Measurements from ENCODE around the gene R3HDM1. TPM values are rescaled to one million over a fixed set of nuclear protein-coding genes. Genes with fewer than 3 reads are reported as not detected.

Gene R3HDM1
- total RNA-seq, 2 experiments from 2014 or later, result 68.1 to 70.6 TPM

GRCh38 chr2:135547311-135547710, 16.0 kb downstream of the R3HDM1 start:
- H3K36me3 Mint-ChIP-seq, result peaks cover 19% of the 10 kb centered on the region
- no peak overlapping the region for H3K4me3 Mint-ChIP-seq
- H3K9me3 Mint-ChIP-seq, result no peaks in the 10 kb centered on the region

DNA sequence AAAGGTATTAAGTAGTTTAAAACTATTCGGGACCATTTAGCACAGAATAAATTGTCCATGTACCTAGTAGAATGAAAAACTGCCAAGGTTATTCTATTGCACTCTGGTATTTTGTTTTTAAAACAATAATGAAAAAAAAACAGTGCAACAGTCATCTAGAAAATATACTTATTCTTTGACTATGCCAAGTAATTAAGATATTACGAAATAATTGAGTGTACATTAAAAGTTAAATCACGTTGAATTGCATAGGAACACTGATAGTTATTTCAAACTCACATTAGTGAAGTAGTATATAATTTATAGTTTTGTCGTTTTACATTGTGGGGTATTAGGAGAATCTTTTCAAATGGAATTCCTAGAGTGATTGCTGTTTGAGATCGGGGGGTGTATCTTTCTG, 20.1 kb downstream of the R3HDM1 start:
- Mint-ChIP-seq H3K27ac (no peak overlapping the region), H3K27me3 (no peaks in the 10 kb centered on the region), H3K9me3 (no peaks in the 10 kb centered on the region), H3K4me3 (no peak overlapping the region), H3K4me1 (peaks cover 16% of the 10 kb centered on the region), H3K36me3 (peaks cover 29% of the 10 kb centered on the region)
- no peak for DNase-seq

More at GRCh38 chr2:135547311-135547710, 16.0 kb downstream of the R3HDM1 start:
- peaks cover 8% of the 10 kb centered on the region for H3K4me1 Mint-ChIP-seq
- DNase-seq, result no peak
- no peak overlapping the region for H3K27ac Mint-ChIP-seq
- no peaks in the 10 kb centered on the region for H3K27me3 Mint-ChIP-seq

DNA sequence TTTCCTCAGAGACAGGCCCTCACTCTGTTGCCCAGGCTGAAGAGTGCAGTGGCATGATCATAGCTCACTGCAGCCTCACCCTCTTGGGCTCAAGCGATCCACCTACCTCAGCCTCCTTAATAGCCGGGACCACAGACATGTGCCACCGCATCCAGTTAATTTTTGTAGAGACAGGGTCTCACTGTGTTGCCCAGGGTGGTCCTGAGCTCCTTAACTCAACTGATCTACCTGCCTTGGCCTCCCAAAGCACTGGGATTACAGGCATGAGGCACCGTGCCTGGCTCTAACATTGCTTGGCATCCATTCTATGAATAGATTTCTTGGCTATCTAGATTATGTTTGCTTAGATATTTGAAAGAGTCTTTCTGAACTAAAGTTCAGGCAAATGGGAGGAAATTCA, 21.6 kb downstream of the R3HDM1 start:
- peaks cover 15% of the 10 kb centered on the region for H3K4me1 Mint-ChIP-seq
- no peak for DNase-seq
- no peak overlapping the region for H3K27ac Mint-ChIP-seq
- H3K27me3 Mint-ChIP-seq, result no peaks in the 10 kb centered on the region
- H3K36me3 Mint-ChIP-seq, result peaks cover 24% of the 10 kb centered on the region
- H3K9me3 Mint-ChIP-seq, result no peaks in the 10 kb centered on the region
- H3K4me3 Mint-ChIP-seq, result no peak overlapping the region

DNA sequence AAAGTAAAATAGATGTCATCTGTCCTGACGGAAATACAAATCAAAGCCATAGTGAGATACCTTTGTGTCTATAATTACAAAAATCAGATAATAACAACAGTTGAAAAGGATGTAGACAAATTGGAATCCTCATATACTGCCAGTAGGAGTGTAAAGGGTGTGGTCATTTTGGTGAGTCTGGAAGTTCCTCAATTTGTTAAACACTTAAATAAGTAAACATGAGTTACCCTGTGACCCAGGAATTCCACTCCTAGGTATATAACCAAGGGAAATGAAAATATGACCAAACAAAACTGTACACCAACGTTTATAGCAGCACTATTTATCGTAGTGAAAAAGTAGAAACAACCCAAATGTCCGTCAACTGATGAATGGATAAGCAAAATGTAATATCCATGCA, 24.0 kb downstream of the R3HDM1 start:
- Mint-ChIP-seq H3K4me3 (no peak overlapping the region), H3K4me1 (peaks cover 17% of the 10 kb centered on the region), H3K36me3 (peaks cover 25% of the 10 kb centered on the region), H3K27me3 (no peaks in the 10 kb centered on the region), H3K27ac (no peak overlapping the region), H3K9me3 (no peaks in the 10 kb centered on the region)
- no peak for DNase-seq

GRCh38 chr2:135557530-135557929, 26.2 kb downstream of the R3HDM1 start:
- Mint-ChIP-seq H3K36me3 (peaks cover 27% of the 10 kb centered on the region), H3K4me1 (peaks cover 17% of the 10 kb centered on the region), H3K27me3 (no peaks in the 10 kb centered on the region), H3K9me3 (no peaks in the 10 kb centered on the region), H3K4me3 (no peak overlapping the region), H3K27ac (no peak overlapping the region)
- no peak for DNase-seq

GRCh38 chr2:135561925-135562324, 30.6 kb downstream of the R3HDM1 start:
- Mint-ChIP-seq H3K27ac (no peak overlapping the region), H3K36me3 (peaks cover 21% of the 10 kb centered on the region), H3K4me3 (no peak overlapping the region), H3K9me3 (no peaks in the 10 kb centered on the region), H3K27me3 (no peaks in the 10 kb centered on the region), H3K4me1 (peaks cover 11% of the 10 kb centered on the region)
- no peak for DNase-seq

GRCh38 chr2:135563793-135564192, 32.5 kb downstream of the R3HDM1 start:
- peaks cover 7% of the 10 kb centered on the region for H3K4me1 Mint-ChIP-seq
- H3K36me3 Mint-ChIP-seq, result peaks cover 18% of the 10 kb centered on the region
- H3K9me3 Mint-ChIP-seq, result no peaks in the 10 kb centered on the region
- no peak for DNase-seq
- H3K27ac Mint-ChIP-seq, result no peak overlapping the region
- H3K27me3 Mint-ChIP-seq, result no peaks in the 10 kb centered on the region
- H3K4me3 Mint-ChIP-seq, result no peak overlapping the region

GRCh38 chr2:135570884-135571283, 39.6 kb downstream of the R3HDM1 start:
- DNase-seq, result no peak
- Mint-ChIP-seq H3K9me3 (no peaks in the 10 kb centered on the region), H3K36me3 (peaks cover 7% of the 10 kb centered on the region), H3K27me3 (no peaks in the 10 kb centered on the region), H3K4me3 (no peak overlapping the region), H3K27ac (no peak overlapping the region), H3K4me1 (peaks cover 6% of the 10 kb centered on the region)

DNA sequence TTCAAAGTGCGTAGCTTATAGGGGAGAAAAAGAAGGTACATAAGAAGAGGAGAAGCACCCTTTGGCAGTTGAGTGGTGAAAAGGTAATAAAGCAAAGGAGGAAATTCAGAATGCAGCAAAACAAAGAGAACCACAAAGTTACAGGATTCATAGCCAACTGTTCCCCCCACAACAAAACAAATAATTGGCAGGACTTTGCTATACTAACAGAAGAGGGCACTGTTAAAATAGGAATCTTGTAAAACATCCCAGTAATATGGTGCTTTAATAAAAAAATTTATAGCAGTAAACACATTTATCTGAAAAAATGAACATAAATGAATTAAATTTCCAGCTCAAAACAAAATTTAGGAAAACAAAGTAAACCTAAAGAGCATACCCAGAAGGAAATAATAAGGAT, 42.3 kb downstream of the R3HDM1 start:
- Mint-ChIP-seq H3K4me1 (peaks cover 6% of the 10 kb centered on the region), H3K27me3 (no peaks in the 10 kb centered on the region), H3K27ac (no peak overlapping the region), H3K36me3 (peaks cover 17% of the 10 kb centered on the region), H3K4me3 (no peak overlapping the region), H3K9me3 (no peaks in the 10 kb centered on the region)
- DNase-seq, result no peak

GRCh38 chr2:135581282-135581681, 50.0 kb downstream of the R3HDM1 start:
- Mint-ChIP-seq H3K27me3 (no peaks in the 10 kb centered on the region), H3K9me3 (no peaks in the 10 kb centered on the region), H3K27ac (no peak overlapping the region), H3K4me1 (peaks cover 15% of the 10 kb centered on the region), H3K4me3 (no peak overlapping the region), H3K36me3 (peaks cover 14% of the 10 kb centered on the region)
- DNase-seq, result no peak

DNA sequence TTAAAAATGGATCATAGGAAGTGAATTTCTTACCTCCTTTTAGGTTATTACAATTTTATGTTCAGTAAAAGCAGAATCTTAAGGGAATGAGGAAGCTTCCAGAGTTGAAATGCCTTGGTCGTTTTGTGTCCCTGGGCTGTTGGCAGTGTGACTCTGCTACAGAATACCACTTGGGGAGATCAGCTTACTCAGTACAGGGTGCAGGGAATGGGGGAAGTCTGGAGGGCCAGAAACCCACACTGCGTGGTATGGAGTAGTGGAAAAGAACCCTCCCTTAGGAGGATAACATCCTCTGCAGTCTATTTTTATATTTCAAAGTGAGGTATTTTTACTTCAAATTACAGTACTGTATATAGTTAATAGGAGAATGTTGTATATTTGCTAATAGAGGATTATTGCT, 51.1 kb downstream of the R3HDM1 start:
- no peak for DNase-seq
- Mint-ChIP-seq H3K9me3 (no peaks in the 10 kb centered on the region), H3K27me3 (no peaks in the 10 kb centered on the region), H3K4me1 (peaks cover 25% of the 10 kb centered on the region), H3K27ac (no peak overlapping the region), H3K4me3 (no peak overlapping the region), H3K36me3 (peaks cover 8% of the 10 kb centered on the region)

DNA sequence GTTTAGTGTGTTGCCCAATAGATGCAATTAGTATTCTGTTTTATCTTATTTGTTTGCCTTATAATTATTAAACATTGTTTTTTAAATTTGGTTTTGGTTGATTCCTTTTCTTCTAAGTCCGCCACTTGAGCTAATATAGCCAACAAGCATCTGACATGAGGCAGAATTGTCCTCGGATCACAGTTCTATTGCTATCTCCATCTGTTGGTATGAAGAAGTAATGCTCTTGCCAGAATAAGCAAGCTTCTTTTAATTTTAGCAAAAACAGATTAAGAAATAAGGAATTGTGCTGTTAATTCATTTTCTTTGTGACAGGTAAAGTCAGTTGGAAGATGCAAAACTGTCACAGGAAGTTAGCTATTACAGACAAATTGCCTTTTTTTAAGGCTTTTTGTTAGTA, 54.3 kb downstream of the R3HDM1 start:
- Mint-ChIP-seq H3K27me3 (no peaks in the 10 kb centered on the region), H3K27ac (no peak overlapping the region), H3K36me3 (peaks cover 2% of the 10 kb centered on the region), H3K4me3 (no peak overlapping the region), H3K4me1 (peaks cover 30% of the 10 kb centered on the region), H3K9me3 (no peaks in the 10 kb centered on the region)
- DNase-seq, result no peak

GRCh38 chr2:135586148-135586547, 54.9 kb downstream of the R3HDM1 start:
- Mint-ChIP-seq H3K36me3 (peaks cover 6% of the 10 kb centered on the region), H3K4me3 (no peak overlapping the region), H3K9me3 (no peaks in the 10 kb centered on the region), H3K4me1 (peaks cover 33% of the 10 kb centered on the region), H3K27me3 (no peaks in the 10 kb centered on the region), H3K27ac (no peak overlapping the region)
- DNase-seq, result no peak

- Mint-ChIP-seq H3K27me3 (no peaks in the 10 kb centered on the region), H3K4me3 (no peak overlapping the region), H3K27ac (no peak overlapping the region), H3K4me1 (peaks cover 35% of the 10 kb centered on the region), H3K9me3 (peaks cover 9% of the 10 kb centered on the region), H3K36me3 (peaks cover 18% of the 10 kb centered on the region)
- DNase-seq, result no peak
Observed at GRCh38 chr2:135587958-135588357, 56.7 kb downstream of the R3HDM1 start.

DNA sequence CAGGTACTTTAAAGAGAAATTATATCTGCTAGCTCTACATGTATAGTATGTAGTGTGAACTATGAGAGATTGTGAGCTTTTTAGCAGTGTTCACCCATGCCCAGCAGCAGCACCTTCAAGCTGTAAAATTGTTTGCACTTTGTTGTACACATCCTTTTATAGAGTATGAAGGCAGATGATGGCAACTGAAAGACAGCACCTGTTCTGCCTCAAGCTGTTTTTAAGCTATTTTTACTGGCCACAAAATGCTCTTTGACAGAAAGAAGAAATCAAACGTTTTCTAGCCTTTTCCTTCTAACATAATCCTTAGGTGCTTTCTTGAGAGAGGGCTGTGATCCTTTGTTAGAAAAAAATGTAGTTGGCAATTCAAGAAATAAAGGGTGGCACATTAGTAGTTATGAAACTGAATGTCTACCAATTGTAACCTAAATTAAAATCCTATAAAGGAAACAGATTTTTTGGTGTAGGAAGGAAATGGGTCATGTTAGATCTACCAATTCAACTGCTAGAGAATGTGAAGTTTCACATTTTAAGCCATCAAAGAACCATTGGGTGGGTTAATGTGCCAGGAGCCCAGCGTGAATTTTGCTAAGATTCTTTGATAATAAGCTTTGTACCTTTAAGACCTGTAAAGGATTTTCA, 59.5 kb downstream of the R3HDM1 start:
- Mint-ChIP-seq H3K9me3 (peaks cover 11% of the 10 kb centered on the region), H3K36me3 (peaks cover 26% of the 10 kb centered on the region), H3K27me3 (no peaks in the 10 kb centered on the region), H3K27ac (no peak overlapping the region), H3K4me1 (peaks cover 35% of the 10 kb centered on the region), H3K4me3 (no peak overlapping the region)
- DNase-seq, result no peak

GRCh38 chr2:135600915-135601314, 69.6 kb downstream of the R3HDM1 start:
- Mint-ChIP-seq H3K4me1 (peaks cover 9% of the 10 kb centered on the region), H3K9me3 (no peaks in the 10 kb centered on the region), H3K27me3 (no peaks in the 10 kb centered on the region), H3K36me3 (peaks cover 12% of the 10 kb centered on the region), H3K4me3 (no peak overlapping the region), H3K27ac (no peak overlapping the region)
- no peak for DNase-seq
